ENCODE data around the gene SLC17A6.

The SLC17A6 gene

DNA sequence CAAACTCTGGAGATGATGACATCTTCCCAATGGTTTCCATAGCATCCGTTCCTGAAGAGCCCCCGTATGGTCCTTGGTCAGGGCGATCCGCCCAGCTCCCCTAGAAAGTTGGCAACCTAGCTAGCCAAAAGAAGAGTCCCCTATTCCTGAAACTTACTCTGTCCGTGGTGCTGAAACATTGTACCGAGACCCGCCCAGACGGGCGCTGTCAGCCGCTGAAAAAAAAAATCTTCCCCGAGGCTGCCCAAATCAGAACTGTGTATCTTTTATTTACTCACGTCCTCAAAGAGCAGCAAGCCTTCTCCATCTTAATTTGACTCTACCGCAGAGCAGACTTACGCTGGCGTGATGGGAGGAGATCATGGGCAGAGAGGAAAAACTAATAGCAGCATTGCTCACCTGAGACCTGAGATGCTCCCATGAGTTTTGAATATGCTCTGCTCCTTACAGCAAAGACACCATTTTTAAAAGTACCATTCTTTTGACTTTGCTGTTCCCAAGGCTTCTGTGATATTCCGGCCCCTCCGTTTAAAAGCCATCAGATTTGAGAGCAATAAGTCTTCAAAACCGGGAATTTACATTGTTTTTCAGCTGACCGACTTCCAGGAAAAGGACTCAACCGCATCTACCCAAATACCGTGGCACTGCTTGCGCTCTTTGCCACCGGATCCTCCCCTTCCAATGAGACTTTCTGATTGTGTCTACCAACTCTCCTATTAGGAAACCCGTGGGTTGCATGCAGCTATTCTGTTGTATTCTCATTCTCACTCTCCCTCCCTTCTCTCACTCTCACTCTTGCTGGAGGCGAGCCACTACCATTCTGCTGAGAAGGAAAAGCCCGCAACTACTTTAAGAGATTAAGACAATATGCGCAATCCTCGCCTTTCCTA, at the start of gene SLC17A6:
SLC17A6 (plus strand) TSS at position 786 of the 890 bp plus-strand sequence. CDS start 153 bp downstream, outside the sequence.
- DNase-seq, result peak; percentile 67

DNA sequence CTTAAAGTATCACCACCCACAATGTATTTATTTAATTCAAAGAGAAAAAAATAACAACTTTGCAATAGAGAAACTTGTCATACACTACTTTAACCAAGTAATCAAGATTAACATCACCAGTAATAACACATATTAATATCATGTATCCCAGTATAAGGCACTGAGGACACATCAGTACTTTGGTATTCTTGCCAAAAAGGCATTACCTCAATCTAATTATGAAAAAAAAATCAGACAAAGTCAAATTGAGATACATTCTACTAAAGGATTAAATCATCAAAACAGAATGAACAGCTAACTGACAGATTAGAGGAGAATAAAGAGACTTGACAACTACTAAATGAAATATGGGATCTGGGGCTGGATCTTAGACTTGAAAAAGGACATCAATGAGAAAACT, 35.8 kb upstream of the SLC17A6 start:
- DNase-seq, result no peak

DNA sequence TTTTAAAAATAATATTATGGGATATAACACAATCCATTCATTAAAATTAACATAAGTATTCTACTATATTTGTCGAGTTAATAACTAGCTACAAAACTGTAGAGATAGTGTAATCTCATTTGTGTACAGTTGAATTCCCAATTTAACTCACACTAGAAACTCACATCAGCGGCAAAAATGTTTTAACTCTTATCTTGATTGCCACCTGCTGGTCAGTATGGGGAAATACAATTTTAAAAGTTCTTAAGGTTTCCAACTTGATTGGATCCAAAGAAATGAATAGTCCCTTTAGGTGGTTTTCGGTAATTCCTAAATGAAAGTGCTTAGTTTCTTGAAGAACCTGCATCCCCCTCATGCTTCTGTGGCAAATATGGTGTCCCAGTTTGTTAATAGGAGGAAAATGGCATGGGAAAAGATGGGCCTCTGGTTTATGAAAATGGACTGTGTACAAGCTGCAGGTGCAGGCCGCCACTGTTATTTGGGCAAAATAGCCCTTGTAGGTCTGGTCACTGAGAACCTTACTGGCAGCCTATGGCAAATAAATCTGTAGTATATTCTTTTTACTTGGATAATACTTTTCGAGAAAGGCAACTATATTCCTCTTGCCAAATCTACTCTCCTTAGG, 33.7 kb upstream of the SLC17A6 start:
- peak; percentile 63 for DNase-seq

DNA sequence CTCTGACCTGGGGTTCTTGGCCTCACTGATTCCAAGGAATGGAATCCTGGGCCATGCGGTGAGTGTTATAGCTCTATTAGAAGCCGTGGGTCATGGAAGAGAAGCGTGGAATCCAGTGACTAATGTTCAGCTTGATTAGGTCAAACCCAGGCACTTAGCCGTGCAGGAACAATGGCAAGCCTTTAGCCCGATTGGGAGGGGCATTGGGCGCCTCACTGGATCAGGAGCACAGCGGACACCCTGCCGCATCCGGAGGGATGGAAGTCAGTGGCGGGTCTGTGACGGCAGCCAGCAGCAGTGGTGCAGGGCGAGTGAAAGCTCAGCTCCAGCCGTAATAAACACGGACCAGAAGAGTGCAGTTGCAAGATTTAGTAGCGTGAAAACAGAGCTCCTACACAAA, 20.5 kb upstream of the SLC17A6 start:
- DNase-seq, result no peak

DNA sequence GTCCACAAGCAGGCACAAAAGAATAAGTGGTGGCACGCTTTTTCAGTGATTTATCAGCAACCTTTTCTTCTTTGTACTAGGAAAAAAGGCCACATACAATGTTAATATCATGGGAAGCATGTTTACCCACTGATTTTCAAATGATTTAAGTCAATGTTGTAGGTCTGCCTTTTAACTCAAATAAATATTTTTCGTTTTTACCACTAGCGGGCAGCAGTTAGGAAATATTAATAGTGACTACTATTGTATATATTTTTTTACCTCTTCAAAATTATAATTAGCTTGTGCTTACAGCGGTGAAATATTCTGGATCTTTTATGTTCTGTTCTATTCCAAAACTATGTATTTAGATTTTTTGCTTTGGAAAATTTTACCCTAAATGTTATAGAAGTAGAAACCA, 6.4 kb upstream of the SLC17A6 start:
- peak; percentile 4 for DNase-seq

DNA sequence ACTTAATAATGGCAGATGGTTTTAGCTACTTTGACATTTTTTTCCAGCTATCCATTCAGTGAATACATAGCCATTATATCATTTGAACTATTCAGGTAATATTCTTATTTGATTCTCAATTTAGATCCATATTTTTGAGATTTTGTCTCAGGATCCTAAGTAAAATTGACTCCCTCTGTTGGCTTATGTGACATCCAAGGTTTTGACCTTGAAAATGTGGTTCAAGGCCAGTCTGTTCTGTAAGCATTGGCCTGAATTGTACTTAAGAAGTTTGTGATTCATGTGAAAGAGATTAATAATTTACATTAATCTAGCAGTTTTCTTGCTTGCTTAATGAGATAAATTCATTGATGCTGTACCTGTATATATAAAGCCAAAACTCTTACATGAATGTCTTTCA, 1.6 kb upstream of the SLC17A6 start:
- DNase-seq, result no peak

DNA sequence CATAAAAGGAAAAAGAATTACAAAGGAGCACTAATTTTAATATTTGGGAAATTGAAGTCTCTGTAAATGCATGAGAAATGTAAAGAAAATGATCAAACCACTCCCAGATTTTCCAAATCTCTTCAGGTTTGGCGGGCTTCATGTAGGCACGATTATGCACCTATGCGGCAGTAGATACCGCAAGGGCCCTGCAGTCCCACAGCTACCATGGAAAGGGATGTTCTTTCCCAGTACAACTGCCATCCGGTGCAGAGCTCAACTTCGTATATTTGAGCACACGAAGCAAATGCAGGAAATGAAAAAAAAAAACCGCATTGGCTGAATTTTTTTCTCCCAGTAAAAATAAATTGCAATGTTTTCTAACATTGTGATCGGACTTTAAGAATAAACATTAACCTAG, 1.4 kb downstream of the SLC17A6 start:
- no peak for DNase-seq

DNA sequence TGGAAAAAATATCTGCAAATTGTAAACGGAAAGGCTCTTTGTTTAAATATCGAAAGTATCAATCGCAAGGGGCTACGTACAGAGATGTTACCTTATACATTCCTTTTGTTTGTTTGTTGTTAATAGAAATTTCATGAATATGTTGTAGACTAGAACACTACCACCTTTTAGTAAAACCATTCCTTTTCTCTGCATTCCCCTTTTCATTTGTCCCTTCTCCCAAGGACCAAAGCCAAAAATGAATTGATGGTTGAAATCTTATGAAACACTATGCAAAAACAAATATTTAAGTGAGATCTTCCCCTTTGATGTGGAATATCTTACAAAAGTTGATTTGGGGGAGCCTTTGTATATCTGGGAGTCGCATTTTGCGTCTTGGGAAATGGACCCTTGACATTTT, 2.1 kb downstream of the SLC17A6 start:
- no peak for DNase-seq

DNA sequence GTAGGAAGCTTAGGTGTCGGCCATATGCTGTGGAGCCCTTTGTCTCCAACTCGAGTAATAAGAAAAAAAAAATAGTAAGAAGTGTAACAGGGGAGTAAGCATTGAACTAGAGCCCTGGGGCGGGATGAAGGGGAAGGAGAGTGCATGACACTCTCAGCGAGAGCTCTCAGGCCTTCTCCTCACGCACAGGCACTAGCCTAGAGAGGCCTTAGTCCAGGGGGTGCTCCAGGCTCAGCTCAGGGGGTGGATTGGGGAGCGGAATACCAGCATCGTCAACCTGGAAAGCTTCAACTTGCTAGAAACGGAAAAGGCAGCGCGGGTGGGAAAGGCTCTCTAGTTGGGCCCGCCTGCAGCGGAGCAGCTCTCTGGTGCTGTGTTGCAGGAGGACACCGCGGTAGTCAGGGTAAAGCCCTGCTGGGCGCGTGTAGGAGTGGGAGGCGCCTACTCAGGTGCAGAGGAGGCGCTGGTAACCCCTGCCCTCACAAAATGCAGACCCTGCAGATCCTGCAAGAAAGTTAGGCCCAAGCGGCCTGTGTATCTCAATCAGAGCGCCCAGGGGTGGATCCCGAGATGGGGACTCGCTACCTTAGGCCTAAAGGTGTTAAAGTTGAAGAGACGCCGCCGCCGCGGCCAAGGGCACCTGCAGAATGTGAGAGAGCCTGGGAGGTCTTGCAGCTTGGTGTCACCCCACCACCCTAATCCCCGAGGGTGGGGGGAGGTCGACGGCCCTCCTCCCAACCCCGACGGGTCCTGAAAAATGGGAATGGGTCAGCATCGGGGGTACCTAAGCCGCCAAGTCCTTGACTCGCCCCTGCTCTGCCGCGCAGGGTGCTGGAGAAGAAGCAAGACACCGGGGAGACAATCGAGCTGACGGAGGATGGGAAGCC, 2.8 kb downstream of the SLC17A6 start:
- no peak for DNase-seq

DNA sequence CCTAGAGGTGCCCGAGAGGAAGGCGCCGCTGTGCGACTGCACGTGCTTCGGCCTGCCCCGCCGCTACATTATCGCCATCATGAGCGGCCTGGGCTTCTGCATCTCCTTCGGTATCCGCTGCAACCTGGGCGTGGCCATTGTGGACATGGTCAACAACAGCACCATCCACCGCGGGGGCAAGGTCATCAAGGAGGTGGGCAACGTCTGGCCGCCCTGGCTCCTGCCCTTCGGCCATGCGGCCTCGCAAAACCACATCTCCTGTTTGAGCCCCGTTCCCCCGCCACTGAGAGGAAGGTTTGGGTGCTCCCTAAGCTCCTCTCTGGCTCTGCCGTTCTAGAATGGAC, 3.4 kb downstream of the SLC17A6 start:
- DNase-seq, result no peak

DNA sequence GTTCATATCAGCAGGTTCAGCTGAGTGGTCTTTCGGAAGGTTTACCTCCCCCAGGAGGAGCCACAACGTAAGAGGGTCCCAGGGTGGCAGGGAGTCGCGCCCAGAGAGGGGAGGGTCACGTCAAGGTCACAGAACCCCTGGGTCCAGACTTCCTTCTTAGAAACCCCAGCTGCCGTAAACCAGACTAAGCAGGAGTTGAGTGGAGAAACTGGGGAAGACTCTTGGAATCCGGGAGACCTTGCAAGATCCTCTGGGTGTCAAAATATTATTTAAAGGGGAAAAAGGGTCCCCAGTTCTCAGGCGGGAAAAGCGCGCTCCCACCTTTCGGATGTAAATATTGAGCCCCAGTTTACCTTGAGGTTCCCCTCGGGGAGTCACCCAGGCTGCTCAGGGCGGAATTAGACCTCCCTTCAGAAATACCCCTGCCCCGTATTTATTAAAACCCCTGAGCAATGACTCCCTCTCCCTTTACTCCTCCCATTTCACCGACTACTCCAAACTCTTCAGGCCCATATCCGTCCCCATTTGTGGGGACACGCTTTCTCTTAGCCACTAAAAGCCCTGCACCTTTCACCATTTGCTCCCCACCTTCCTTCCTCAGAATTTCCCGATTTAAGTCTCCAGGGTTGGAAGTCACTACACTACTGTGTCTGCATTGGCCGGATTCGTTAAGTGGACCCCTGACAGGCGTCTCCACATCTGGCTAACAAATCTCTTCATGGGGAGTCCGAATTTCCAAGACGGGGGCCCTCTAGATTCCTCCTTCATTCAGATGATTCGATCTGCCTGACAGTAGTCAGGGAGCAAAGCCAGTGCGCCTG, 4.2 kb downstream of the SLC17A6 start:
- no peak for DNase-seq

DNA sequence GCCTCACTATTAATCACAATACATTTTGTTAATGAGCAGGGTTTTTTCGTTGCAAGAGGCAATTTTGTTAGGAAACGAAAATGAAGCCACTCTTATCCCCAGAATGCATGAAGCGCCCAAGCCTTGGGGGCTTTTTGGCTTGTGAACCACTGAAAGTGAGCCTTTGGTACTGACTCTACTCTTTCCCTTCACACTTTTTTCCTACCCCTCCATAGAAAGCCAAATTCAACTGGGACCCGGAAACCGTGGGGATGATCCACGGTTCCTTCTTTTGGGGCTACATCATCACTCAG, 4.8 kb downstream of the SLC17A6 start:
- DNase-seq, result no peak

DNA sequence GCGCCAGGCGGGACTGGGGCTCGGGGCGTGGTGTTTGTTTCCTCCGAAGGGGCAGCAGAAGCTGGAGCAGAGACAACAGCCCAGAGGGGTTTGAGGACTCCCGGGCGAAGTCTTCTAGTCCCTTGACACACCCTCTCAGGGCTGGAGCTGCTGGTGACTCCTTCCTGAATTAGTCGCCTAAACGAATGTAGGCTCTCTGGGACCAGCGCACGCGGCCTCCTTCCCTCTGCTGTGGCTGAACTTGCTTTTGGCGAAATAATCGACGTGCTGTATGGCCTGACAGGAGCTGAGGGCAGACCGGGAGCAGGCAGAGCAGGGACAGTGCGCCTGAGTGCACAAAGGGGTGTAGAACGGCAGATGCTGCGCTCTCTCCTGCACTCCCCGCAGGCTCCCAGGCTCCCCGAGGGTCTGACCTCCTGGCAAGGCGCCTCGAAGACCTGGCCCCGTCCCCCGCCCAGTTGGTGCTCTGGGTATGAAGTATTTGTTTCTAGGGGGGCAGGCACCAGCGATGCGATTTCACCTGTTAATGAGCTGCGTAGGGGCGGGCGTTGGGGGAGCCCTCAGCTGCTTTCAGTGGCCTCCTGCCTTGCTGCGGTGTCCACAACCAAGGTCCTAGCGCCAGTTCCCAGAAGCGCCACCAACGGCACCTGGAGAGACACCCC, 5.3 kb downstream of the SLC17A6 start:
- no peak for DNase-seq

DNA sequence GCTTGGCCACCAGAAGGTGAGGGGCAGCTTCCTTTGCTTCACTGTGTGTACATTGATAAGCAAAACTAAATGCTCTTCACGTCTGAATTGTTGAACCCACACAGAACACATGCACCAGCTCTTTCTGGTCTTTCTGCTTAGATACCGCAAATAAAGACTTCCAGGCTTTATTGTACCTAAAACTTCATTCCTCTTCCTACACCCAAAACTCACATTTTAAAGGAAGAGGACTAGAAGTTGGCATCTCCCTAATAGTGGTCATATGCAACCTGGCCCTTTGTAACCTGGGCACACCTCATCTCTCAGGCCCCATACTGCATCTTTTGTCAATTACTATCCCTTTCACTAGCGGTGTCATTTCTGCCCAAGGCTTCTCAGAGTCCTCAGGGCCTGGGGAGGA, 5.9 kb downstream of the SLC17A6 start:
- no peak for DNase-seq

DNA sequence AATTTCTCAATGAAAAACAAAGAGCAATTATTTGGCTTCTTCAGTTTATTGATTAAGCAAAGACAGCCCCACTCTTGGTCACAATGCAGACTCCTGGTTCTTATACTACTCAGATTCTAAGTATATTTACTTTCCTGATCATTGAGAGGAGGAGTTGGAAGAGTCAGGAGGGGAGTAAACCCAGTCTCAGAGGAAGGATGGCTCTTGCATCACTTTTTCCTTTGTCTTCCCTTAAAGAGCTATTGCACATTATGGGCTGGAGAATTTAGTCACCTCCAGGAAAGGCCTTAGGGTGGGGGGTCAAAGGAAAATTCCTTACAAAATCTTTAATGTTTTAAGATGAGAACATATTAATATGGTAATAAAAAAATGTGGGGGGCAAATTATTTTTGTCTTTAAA, 8.1 kb downstream of the SLC17A6 start:
- no peak for DNase-seq

DNA sequence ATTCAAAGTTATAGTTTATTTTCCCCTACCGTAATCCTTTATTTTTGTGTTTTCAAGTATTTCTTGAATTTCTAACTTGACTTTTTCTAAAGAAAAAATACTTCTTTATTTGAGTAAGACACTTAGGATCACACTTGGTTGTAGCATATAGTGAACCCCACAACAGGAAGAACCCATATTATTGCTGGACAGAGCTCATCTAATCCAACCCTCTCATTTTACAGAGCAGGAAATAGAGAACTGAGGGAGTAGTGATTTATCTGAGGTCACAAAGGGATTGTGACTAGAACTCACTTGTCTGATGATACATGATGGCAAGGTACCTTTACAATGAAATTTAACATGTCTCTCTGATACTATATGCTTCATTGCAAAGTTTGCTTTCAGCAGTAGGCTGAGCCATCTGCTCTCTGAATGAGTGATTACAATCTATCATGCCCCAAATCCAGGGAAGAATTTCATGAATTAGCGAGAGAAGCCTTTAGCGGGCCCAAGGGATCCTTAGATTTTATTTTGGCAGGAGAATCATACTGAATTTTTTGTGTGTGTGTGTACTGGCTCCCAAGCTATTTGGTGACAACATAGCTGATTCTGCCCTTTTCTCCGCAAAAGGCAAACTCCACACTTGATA, 9.8 kb downstream of the SLC17A6 start:
- DNase-seq, result no peak

DNA sequence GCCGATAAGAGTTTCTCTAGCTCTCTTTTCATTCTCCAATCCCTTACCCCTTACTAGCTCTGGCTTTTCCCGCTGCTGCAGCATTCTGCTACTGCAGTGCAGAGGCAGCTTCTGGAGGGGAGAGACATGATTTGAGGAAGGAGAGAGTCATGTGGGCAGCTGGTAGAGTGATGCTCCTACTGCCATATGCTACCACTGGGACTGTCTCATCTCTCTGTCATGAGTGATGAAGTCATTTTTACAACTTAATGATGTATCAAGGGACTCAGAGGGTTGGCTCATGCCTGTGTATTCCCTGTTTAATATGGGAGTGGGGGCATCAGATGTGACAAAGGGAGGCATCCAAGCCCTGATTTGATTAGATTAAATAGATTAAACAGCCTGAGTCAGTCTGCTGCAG, 11.3 kb downstream of the SLC17A6 start:
- DNase-seq, result no peak

DNA sequence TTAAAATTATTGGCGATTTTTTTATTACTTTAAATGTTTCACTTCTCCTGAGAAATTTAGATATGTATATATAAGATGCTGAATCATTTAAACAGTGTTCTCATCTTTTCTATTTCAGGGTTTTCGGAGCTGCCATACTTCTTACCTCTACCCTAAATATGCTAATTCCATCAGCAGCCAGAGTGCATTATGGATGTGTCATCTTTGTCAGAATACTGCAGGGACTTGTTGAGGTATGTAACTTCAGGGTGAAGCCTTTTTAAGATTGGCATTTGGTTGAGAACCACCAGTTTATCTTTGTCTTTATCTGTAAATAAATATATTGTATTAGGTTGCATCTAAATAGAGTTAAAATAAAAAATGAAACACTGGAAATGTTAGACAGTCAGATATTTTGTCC, 21.1 kb downstream of the SLC17A6 start:
- no peak for DNase-seq

DNA sequence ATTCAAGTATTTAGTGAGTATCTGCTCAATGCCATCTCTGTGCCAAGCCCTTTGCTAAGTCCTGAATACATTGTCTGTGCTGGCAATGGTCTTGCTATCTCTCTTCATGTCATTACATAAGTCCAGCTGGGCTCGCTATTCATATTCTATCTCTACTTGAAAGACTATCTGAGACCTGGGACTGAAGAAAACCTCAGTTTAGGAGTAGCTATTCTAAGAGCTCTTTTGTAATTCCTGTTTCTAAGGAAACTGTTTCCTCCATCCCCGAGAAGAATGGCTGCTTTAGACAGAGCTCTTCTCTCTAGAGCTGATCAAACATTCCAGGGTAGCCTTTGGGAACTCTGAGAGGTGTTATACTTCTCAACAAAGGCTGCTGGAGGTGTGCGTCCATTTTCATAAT, 33.0 kb downstream of the SLC17A6 start:
- DNase-seq, result no peak

DNA sequence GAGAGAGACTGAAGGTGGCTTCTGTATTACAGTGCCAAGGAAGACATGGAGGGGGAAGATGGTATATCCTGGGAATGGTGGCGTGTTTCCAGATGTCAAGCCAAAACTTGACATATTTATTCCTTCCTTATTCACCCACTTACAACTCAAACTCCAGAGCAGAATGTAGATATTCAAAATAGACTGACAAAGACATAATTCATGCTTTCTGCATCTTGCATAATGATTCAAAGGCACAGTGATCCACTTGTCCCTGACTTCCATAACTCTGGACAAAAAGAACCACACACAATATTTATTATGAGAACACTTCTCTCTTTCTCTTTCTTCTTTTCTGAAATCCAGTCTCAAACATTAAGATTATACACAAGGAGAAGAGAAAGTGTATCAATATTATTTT, 48.9 kb downstream of the SLC17A6 start:
- DNase-seq, result no peak

DNA sequence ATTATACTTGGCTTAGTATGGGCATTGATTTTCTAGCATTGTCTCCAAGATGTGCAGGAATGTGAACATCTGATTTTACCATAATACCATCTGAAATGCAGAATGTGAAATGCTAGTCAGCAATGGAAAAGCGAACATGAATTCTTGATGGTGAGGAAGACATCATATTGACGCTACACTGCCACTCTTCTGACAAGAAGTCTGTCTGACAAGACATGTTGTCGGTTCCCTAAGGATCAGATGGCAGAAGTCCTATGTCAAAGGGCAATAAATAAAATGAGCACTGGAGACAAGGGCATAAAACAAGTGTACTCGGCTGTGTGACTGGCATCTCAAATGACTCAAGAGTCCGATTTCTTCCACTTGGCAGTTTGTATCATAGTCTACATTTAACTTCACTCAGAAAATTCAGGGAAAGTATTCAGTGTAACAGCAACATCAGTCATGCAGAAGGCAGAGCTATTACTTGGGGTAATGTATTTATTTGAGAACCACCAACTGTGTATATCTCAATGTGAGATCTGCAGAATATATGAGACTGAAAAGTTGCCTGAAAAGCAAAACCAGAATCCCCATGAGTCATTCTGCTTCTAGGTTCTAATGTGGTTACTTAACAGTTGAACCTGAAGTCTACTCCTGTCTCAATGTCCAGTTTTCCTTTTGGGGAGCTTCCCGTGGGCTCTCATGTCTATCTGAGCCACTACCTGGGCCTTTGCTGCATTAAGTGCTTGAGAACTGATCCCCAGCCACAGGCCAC, 51.5 kb downstream of the SLC17A6 start:
- peak; percentile 10 for DNase-seq

All from OCI-M1 (cell line).